Esophagus squamous epithelium (tissue), 5 donors: ENCODE measurements around the gene FOXRED1. TPM values are rescaled to one million over a fixed set of nuclear protein-coding genes. Genes with fewer than 3 reads are reported as not detected.
"Not testable (repeated sequence)": the region's sequence is repeated elsewhere in the genome, so short reads cannot be mapped to it uniquely, and the experiment has no call there.

Experiments used
- DNase-seq: peaks from one replicate; lab custom pipeline; 2025; lab: John Stamatoyannopoulos, UW
- H3K27ac ChIP-seq, 4 donors: fragments of 200-600 bp; sonication (generic); one replicate each; pipeline ENCODE4 v1.5.1; 2016 to 2019; ENCODE audit warnings: mild to moderate bottlenecking in 1 of 4
- H3K27me3 ChIP-seq, 4 donors: fragments of 200-600 bp; sonication (generic); 1 replicate in 3 of 4; 2 replicates in 1 of 4; pipeline versions ENCODE4 v1.5.1 to v1.6.0; 2017 to 2021; ENCODE audit warnings: antibody characterized with exemption in 1 of 4
- H3K36me3 ChIP-seq, 3 donors: fragments of 200-600 bp; sonication (generic); one replicate each; pipeline ENCODE4 v1.5.1; 2016 to 2019
- H3K4me1 ChIP-seq, 3 donors: fragments of 200-600 bp; sonication (generic); one replicate each; pipeline ENCODE4 v1.5.1; 2017 to 2019
- H3K4me3 ChIP-seq, 4 donors: fragments of 200-600 bp; sonication (generic); 1 replicate in 3 of 4; 2 replicates in 1 of 4; pipeline ENCODE4 v1.5.1; 2016 to 2019; ENCODE audit warnings: mild to moderate bottlenecking in 2 of 4, moderate library complexity in 1 of 4
- H3K9me3 ChIP-seq, 3 donors: fragments of 200-600 bp; sonication (generic); one replicate each; pipeline ENCODE4 v1.5.1; 2016 to 2019
- CTCF ChIP-seq, 6 experiments: fragments of 450-650 bp in 4 of 6; fragments of 200-600 bp in 2 of 6; sonication (generic) in 2 of 6; IDR thresholded peaks; one replicate each; pipeline ENCODE4 v1.5.1; 2016 to 2019; ENCODE audit warnings: antibody characterized with exemption in 6 of 6, mild to moderate bottlenecking in 4 of 6, moderate library complexity in 4 of 6
- POLR2A ChIP-seq, 4 donors: fragments of 450-650 bp; IDR thresholded peaks; one replicate each; pipeline ENCODE4 v1.6.1; 2017; ENCODE audit warnings: antibody characterized with exemption in 4 of 4, mild to moderate bottlenecking in 4 of 4, moderate library complexity in 3 of 4
- WGBS, 2 donors: methylation state at CpG; one replicate each; pipeline ENCODE4 v1.1.5; 2018; 5-methylcytosine and 5-hydroxymethylcytosine counted together
- intact Hi-C: fragments of 100-400 bp; cut with DNase I; formaldehyde crosslinking; loops from one replicate; pipeline ENCODE4 v1.15.0; 2022
- total RNA-seq, 4 donors: library from RNA; depleted of rRNA; stranded (reverse); fragments of >200 nt; gene quantifications; one replicate each; pipeline ENCODE4 v1.1.0, GENCODE V29; 2016
- donor health status: DM: yes; HTN: yes; CAD: no.

Gene FOXRED1
- total RNA-seq, 4 donors from 2014 or later: 7.5 to 31.4 (median 17.4) TPM

GRCh38 chr11:126253265-126253664 lies 15.7 kb upstream of the FOXRED1 start:
- intact Hi-C loops: no loop called here
- peaks cover 0 to 66% (median 0%) of the 10 kb centered on the region in 3 donors for H3K36me3 ChIP-seq
- no peaks in the 10 kb centered on the region for H3K9me3 ChIP-seq
- WGBS, 2 donors: 87 to 88% methylated on average over 4 of the region's 4 CpGs
- no peak overlapping the region for H3K4me3 ChIP-seq
- H3K27me3 ChIP-seq: no peaks in the 10 kb centered on the region
- TF ChIP-seq POLR2A (IDR thresholded peaks at IDR 0.05) (no peak), CTCF (IDR thresholded peaks at IDR 0.05) (no peak)
- no peak overlapping the region for H3K27ac ChIP-seq
- no peak for DNase-seq
- H3K4me1 ChIP-seq: peaks cover 0 to 3% (median 0%) of the 10 kb centered on the region in 3 donors

GRCh38 chr11:126254819-126255218 lies 14.1 kb upstream of the FOXRED1 start:
- WGBS, 2 donors: 57 to 73% methylated on average over 1 of the region's 1 CpG
- H3K36me3 ChIP-seq: peaks cover 0 to 67% (median 0%) of the 10 kb centered on the region in 3 donors
- H3K27me3 ChIP-seq: no peaks in the 10 kb centered on the region
- no peaks in the 10 kb centered on the region for H3K9me3 ChIP-seq
- no peak overlapping the region for H3K4me3 ChIP-seq
- peaks cover 0 to 3% (median 0%) of the 10 kb centered on the region in 3 donors for H3K4me1 ChIP-seq
- TF ChIP-seq CTCF (IDR thresholded peaks at IDR 0.05) (no peak), POLR2A (IDR thresholded peaks at IDR 0.05) (no peak)
- DNase-seq: no peak
- H3K27ac ChIP-seq: no peak overlapping the region
- intact Hi-C loops: no loop called here

- not testable (repeated sequence) for H3K4me1 ChIP-seq
These were observed 13.4 kb upstream of the FOXRED1 start for GRCh38 chr11:126255507-126255906.

GRCh38 chr11:126256216-126256615 lies 12.7 kb upstream of the FOXRED1 start:
- Histone ChIP-seq H3K36me3 (peaks cover 0 to 68% (median 0%) of the 10 kb centered on the region in 3 donors), H3K9me3 (no peaks in the 10 kb centered on the region), H3K27ac (no peak overlapping the region), H3K4me1 (peaks cover 0 to 3% (median 0%) of the 10 kb centered on the region in 3 donors), H3K27me3 (no peaks in the 10 kb centered on the region), H3K4me3 (no peak overlapping the region)
- DNase-seq: no peak
- TF ChIP-seq POLR2A (IDR thresholded peaks at IDR 0.05) (no peak), CTCF (IDR thresholded peaks at IDR 0.05) (no peak)
- 89 to 90% methylated on average over 4 of the region's 4 CpGs for WGBS, 2 donors
- intact Hi-C loops: no loop called here

More at GRCh38 chr11:126255507-126255906, 13.4 kb upstream of the FOXRED1 start:
- DNase-seq, intact Hi-C loops, H3K9me3 ChIP-seq, H3K27ac ChIP-seq, H3K4me3 ChIP-seq, H3K27me3 ChIP-seq: not testable (repeated sequence)
- WGBS, 2 donors: 79 to 92% methylated on average over 4 to 5 of the region's 5 CpGs
- H3K36me3 ChIP-seq: peaks cover 0 to 67% (median 0%) of the 10 kb centered on the region in 3 donors

GRCh38 chr11:126257144-126257543 lies 11.8 kb upstream of the FOXRED1 start:
- no peak for TF ChIP-seq CTCF (IDR thresholded peaks at IDR 0.05)
- TF ChIP-seq POLR2A (IDR thresholded peaks at IDR 0.05): no peak
- Histone ChIP-seq H3K9me3 (no peaks in the 10 kb centered on the region), H3K36me3 (peaks cover 0 to 68% (median 0%) of the 10 kb centered on the region in 3 donors), H3K4me3 (no peak overlapping the region), H3K27me3 (no peaks in the 10 kb centered on the region), H3K27ac (no peak overlapping the region), H3K4me1 (peaks cover 0 to 3% (median 0%) of the 10 kb centered on the region in 3 donors)
- no peak for DNase-seq
- intact Hi-C loops: no loop called here
- WGBS, 2 donors: 80% methylated on average over 2 of the region's 2 CpGs

GRCh38 chr11:126257764-126258163 lies 11.2 kb upstream of the FOXRED1 start:
- intact Hi-C loops: no loop called here
- TF ChIP-seq CTCF (IDR thresholded peaks at IDR 0.05) (no peak), POLR2A (IDR thresholded peaks at IDR 0.05) (no peak)
- H3K36me3 ChIP-seq: peaks cover under 1 to 68% (median under 1%) of the 10 kb centered on the region in 3 donors
- peaks cover 0 to 3% (median 0%) of the 10 kb centered on the region in 3 donors for H3K4me1 ChIP-seq
- no peaks in the 10 kb centered on the region for H3K27me3 ChIP-seq
- no peak overlapping the region for H3K4me3 ChIP-seq
- no peak for DNase-seq
- H3K27ac ChIP-seq: no peak overlapping the region
- whole genome bisulfite sequencing, 2 donors: 49 to 78% methylated on average over 2 of the region's 2 CpGs
- no peaks in the 10 kb centered on the region for H3K9me3 ChIP-seq
